COLO668 (cell line): ENCODE data around the gene SETDB1.
"Not testable (repeated sequence)": the region's sequence is repeated elsewhere in the genome, so short reads cannot be mapped to it uniquely, and the experiment has no call there.

Source experiments
- DNase-seq: peaks from one replicate; lab custom pipeline; 2025; ENCODE audit not compliant: unreplicated experiment; lab: John Stamatoyannopoulos, UW

SETDB1 gene

GRCh38 chr1:150926097-150926741 is at the start of gene SETDB1:
Gene SETDB1, plus strand, starts transcription at chr1:150926363. Its CDS starts 1,352 bp downstream, at chr1:150927715.
- peak; percentile 98 for DNase-seq

- DNase-seq = not testable (repeated sequence)
These were observed 47.2 kb upstream of the SETDB1 start for GRCh38 chr1:150878931-150879330.

- no peak for DNase-seq
These were observed 44.7 kb upstream of the SETDB1 start for GRCh38 chr1:150881331-150882070.

GRCh38 chr1:150883121-150883520 is 43.0 kb upstream of the SETDB1 start:
- not testable (repeated sequence) for DNase-seq

GRCh38 chr1:150887018-150887417 is 39.1 kb upstream of the SETDB1 start, which contains the start of gene CTXND2:
Gene CTXND2, plus strand, starts transcription at chr1:150887136. Its CDS starts 25,179 bp downstream, at chr1:150912315.
- DNase-seq = no peak

GRCh38 chr1:150888727-150889126 is 37.4 kb upstream of the SETDB1 start:
- no peak for DNase-seq

- DNase-seq = no peak
These were observed 36.1 kb upstream of the SETDB1 start for GRCh38 chr1:150890033-150890416.

- DNase-seq = no peak
These were observed 32.7 kb upstream of the SETDB1 start for GRCh38 chr1:150893336-150893913.

GRCh38 chr1:150895618-150896017 is 30.5 kb upstream of the SETDB1 start:
- no peak for DNase-seq

- DNase-seq = not testable (repeated sequence)
These were observed 26.4 kb upstream of the SETDB1 start for GRCh38 chr1:150899795-150900194.

- DNase-seq = no peak
These were observed 23.8 kb upstream of the SETDB1 start for GRCh38 chr1:150902346-150902745.

GRCh38 chr1:150902751-150903150 is 23.4 kb upstream of the SETDB1 start:
- no peak for DNase-seq

GRCh38 chr1:150905301-150905700 is 20.9 kb upstream of the SETDB1 start:
- no peak for DNase-seq

- DNase-seq = no peak
These were observed 19.8 kb upstream of the SETDB1 start for GRCh38 chr1:150906329-150906728.

- no peak for DNase-seq
These were observed 19.4 kb upstream of the SETDB1 start for GRCh38 chr1:150906813-150907212.

GRCh38 chr1:150909585-150910180 is 16.5 kb upstream of the SETDB1 start:
- no peak for DNase-seq

- DNase-seq = no peak
These were observed 13.5 kb upstream of the SETDB1 start for GRCh38 chr1:150912623-150913022.

GRCh38 chr1:150917387-150917786 is 8.8 kb upstream of the SETDB1 start:
- no peak for DNase-seq

- DNase-seq = peak; percentile 73
These were observed 3.6 kb upstream of the SETDB1 start for GRCh38 chr1:150922519-150922975.

GRCh38 chr1:150925080-150925479 is 1.1 kb upstream of the SETDB1 start:
- DNase-seq = no peak

GRCh38 chr1:150927624-150928023 is 1.5 kb downstream of the SETDB1 start:
- no peak for DNase-seq

GRCh38 chr1:150928286-150928685 is 2.1 kb downstream of the SETDB1 start:
- DNase-seq = no peak
